Right lobe of liver (tissue), 6 donors: ENCODE data around the gene OR2T35. TPM values are rescaled to one million over a fixed set of nuclear protein-coding genes. Genes with fewer than 3 reads are reported as not detected.

Experiments used
- ATAC-seq, 4 donors: fragments of 200-7000 bp; cut with Tn5 transposase; one replicate each; pipeline ENCODE4 v1.9.1; 2020; ENCODE audit warnings: mild to moderate bottlenecking in 4 of 4, moderate library complexity in 4 of 4
- DNase-seq, 3 donors: peaks; one replicate each; pipeline ENCODE4 v3.0.0-alpha.2; 2020
- H3K27ac ChIP-seq, 3 donors: fragments of 200-600 bp; one replicate each; pipeline ENCODE4 v1.8.0; 2022
- H3K27me3 ChIP-seq, 2 donors: fragments of 200-600 bp; one replicate each; pipeline ENCODE4 v1.8.0; 2022
- H3K36me3 ChIP-seq, 4 donors: fragments of 200-600 bp; sonication (generic) in 1 of 4; one replicate each; pipeline versions ENCODE4 v1.5.1 to v1.8.0; 2017 to 2022; ENCODE audit warnings: control low read depth in 1 of 4
- H3K4me1 ChIP-seq, 4 donors: fragments of 200-600 bp; sonication (generic) in 1 of 4; one replicate each; pipeline versions ENCODE4 v1.5.1 to v1.8.0; 2017 to 2022; ENCODE audit warnings: control low read depth in 1 of 4
- H3K4me3 ChIP-seq, 3 donors: fragments of 200-600 bp; one replicate each; pipeline ENCODE4 v1.8.0; 2022
- H3K9me3 ChIP-seq, 4 donors: fragments of 200-600 bp; sonication (generic) in 1 of 4; one replicate each; pipeline versions ENCODE4 v1.5.1 to v1.8.0; 2017 to 2022; ENCODE audit warnings: control low read depth in 1 of 4
- CTCF ChIP-seq, 4 donors: fragments of 200-600 bp in 3 of 4; fragments of 450-650 bp in 1 of 4; IDR thresholded peaks; one replicate each; pipeline versions ENCODE4 v1.5.1 to v1.8.0; 2016 to 2022; ENCODE audit warnings: antibody characterized with exemption in 4 of 4, mild to moderate bottlenecking in 2 of 4
- POLR2A ChIP-seq: fragments of 450-650 bp; IDR thresholded peaks from one replicate; pipeline ENCODE4 v1.6.1; 2017; ENCODE audit warnings: antibody characterized with exemption, mild to moderate bottlenecking
- WGBS: methylation state at CpG from one replicate; pipeline ENCODE4 v1.1.6; 2018; ENCODE audit warnings: low coverage, low lambda C conversion rate; ENCODE audit not compliant: insufficient coverage; ENCODE audit errors: missing lambda C conversion rate; 5-methylcytosine and 5-hydroxymethylcytosine counted together
- intact Hi-C, 2 donors: fragments of 100-400 bp; cut with DNase I; formaldehyde crosslinking; loops; one replicate each; pipeline versions ENCODE4 v1.11.2 to v1.14.1; 2022
- total RNA-seq, 6 experiments: library from RNA; depleted of rRNA in 2 of 6; stranded (reverse); fragments of >200 nt in 2 of 6; fragmentation: NEBNext Ultra II Directional in 3 of 6; extraction: Animal tissue kit (Norgen Biotek cat#: 25700) in 3 of 6; gene quantifications; one replicate each; pipeline versions ENCODE4 v1.1.0 to v1.2.4, GENCODE V29; 2016 to 2023
- donor health status: DM: no; HTN: yes; CAD: no.
- donor health status: DM: no; HTN: no; CAD: no.
- donor health status: DM: no; HTN: no; CAD: no.
- donor health status: DM: no; HTN: yes; CAD: no.
- donor health status: DM: no; HTN: yes; CAD: no.

OR2T35 gene
- total RNA-seq, 6 experiments from 2014 or later: not detected

DNA sequence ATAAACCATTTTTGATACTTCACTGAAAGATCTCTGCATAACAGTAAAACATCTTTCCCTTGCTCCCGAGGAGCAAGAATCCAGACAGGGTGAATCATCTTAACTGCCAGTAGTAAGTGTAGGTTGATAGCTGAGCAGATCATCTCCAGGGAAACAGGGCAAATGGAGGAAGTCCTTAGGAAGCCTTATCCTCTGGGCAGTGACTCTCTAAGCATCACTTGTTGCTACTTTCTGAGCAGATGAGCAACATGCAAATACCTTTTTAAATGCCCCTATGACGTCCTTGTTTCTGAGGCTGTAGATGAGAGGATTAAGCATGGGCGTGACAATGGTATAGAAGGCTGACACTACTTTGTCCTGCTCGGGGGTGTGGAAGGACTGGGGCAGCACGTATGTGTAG lies 19.1 kb downstream of the OR2T35 start:
- WGBS: 48% methylated on average over 5 of the region's 5 CpGs
- ATAC-seq: no peak
- Histone ChIP-seq H3K4me1 (no peaks in the 10 kb centered on the region), H3K36me3 (no peaks in the 10 kb centered on the region), H3K27me3 (no peaks in the 10 kb centered on the region), H3K27ac (no peak overlapping the region), H3K9me3 (no peaks in the 10 kb centered on the region), H3K4me3 (no peak overlapping the region)
- no peak for DNase-seq
- no peak for TF ChIP-seq POLR2A
- TF ChIP-seq CTCF (IDR thresholded peaks at IDR 0.05): no peak
- intact Hi-C loops: loop anchor here in 1 of 2 donors (5.0 kb wide), 1 partner anchor 181 kb away; no protein-coding TSS in a partner anchor

DNA sequence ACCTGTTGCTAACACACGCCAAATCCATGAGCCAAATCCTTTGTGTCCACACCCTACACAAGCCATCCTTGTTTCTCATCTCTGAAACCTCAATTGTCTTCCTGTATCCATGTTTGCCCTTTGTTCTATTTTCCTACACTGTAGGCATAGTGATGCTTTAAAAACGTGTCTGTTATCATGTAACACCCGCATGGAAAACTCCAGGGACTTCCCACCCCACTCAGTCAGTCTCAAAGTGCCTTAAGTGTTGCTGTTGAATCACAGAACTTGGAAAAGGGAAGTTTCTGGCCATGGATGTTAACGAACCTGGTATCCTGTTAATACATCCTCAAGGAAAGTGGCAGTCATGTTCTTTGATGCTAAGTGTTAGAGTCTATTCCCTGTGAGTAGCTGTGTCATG lies 19.9 kb downstream of the OR2T35 start:
- no peak for ATAC-seq
- intact Hi-C loops: loop anchor here in 1 of 2 donors (5.0 kb wide), 1 partner anchor 182 kb away; no protein-coding TSS in a partner anchor
- Histone ChIP-seq H3K27ac (no peak overlapping the region), H3K4me3 (no peak overlapping the region), H3K9me3 (no peaks in the 10 kb centered on the region), H3K36me3 (no peaks in the 10 kb centered on the region), H3K4me1 (no peaks in the 10 kb centered on the region), H3K27me3 (no peaks in the 10 kb centered on the region)
- no peak for TF ChIP-seq POLR2A
- TF ChIP-seq CTCF (IDR thresholded peaks at IDR 0.05): no peak
- WGBS: 68% methylated on average over 4 of the region's 4 CpGs
- no peak for DNase-seq

- Histone ChIP-seq H3K27ac (no peak overlapping the region), H3K27me3 (no peaks in the 10 kb centered on the region), H3K36me3 (no peaks in the 10 kb centered on the region), H3K4me3 (no peak overlapping the region), H3K4me1 (no peaks in the 10 kb centered on the region), H3K9me3 (no peaks in the 10 kb centered on the region)
- 60% methylated on average over 4 of the region's 4 CpGs for WGBS
- DNase-seq (no peak), ATAC-seq (peak; percentile 73 to 84 (median 74))
- intact Hi-C loops: no loop called here
- TF ChIP-seq POLR2A (no peak), CTCF (IDR thresholded peaks at IDR 0.05) (peak; percentile 55 to 66 (median 58))
Observed at GRCh38 chr1:248622570-248623001, 22.5 kb downstream of the OR2T35 start.

GRCh38 chr1:248621770-248622169 lies 23.3 kb downstream of the OR2T35 start:
- Histone ChIP-seq H3K36me3 (no peaks in the 10 kb centered on the region), H3K4me3 (no peak overlapping the region), H3K27me3 (no peaks in the 10 kb centered on the region), H3K9me3 (no peaks in the 10 kb centered on the region), H3K27ac (no peak overlapping the region), H3K4me1 (no peaks in the 10 kb centered on the region)
- DNase-seq (no peak), ATAC-seq (no peak)
- intact Hi-C loops: no loop called here
- WGBS: 52% methylated on average over 7 of the region's 7 CpGs
- TF ChIP-seq POLR2A: no peak
- TF ChIP-seq CTCF (IDR thresholded peaks at IDR 0.05): no peak

DNA sequence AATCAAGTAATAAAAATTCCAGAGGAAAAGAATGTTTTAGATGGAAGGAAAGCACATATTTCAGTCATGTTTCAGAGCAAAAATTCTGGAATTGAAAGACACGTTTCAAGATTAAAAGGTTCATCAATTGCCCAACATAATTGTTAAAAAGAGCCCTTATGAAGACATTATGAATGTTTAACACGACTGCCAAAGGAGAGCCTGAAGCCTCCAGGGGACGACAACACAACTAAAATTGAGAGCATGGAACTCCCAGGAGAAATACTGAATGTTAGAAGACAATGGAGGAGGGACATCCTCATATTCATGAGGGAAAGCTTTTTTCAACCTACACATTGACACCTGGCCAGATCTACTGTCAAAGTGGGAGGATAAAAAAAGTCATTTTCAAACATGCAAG lies 26.2 kb downstream of the OR2T35 start:
- WGBS: 0% methylated on average over 3 of the region's 3 CpGs
- peak; percentile 71 to 82 (median 77) for ATAC-seq

More for the DNA sequence above, 26.2 kb downstream of the OR2T35 start:
- Histone ChIP-seq H3K36me3 (no peaks in the 10 kb centered on the region), H3K27me3 (no peaks in the 10 kb centered on the region), H3K4me3 (no peak overlapping the region), H3K9me3 (no peaks in the 10 kb centered on the region), H3K4me1 (no peaks in the 10 kb centered on the region), H3K27ac (no peak overlapping the region)
- DNase-seq: peak in 1 of 3 donors; percentile 56
- intact Hi-C loops: loop anchor here in 1 of 2 donors (10.0 kb wide), 1 partner anchor 56 kb away; no protein-coding TSS in a partner anchor
- TF ChIP-seq CTCF (IDR thresholded peaks at IDR 0.05) (peak; percentile 52 to 75 (median 68)), POLR2A (no peak)
